ENCODE measurements around the gene DENND1A. TPM values are rescaled to one million over a fixed set of nuclear protein-coding genes. Genes with fewer than 3 reads are reported as not detected.
"Not testable (repeated sequence)": the region's sequence is repeated elsewhere in the genome, so short reads cannot be mapped to it uniquely, and the experiment has no call there.

The DENND1A gene
- 10 to 100 TPM; 18.9 to 26.8 TPM for total RNA-seq

- WGBS, result 15% methylated on average over 58 of the region's 83 CpGs
- no peaks in the 10 kb centered on the region for H3K27me3 ChIP-seq (replicated peaks; ENCODE audit: insufficient read depth)
- H3K36me3 ChIP-seq, result no peaks in the 10 kb centered on the region
- no peaks in the 10 kb centered on the region for H3K9me3 ChIP-seq
- peak within 1 kb of the TSS; percentile 62 to 64 for H3K4me3 ChIP-seq
- peak within 1 kb of the TSS; percentile 35 to 62 for H3K27ac ChIP-seq
- intact Hi-C loops (cut with DNase I), result no loop called here
- H3K4me1 ChIP-seq (replicated peaks), result peaks cover 3% of the 10 kb centered on the region
- peak; percentile 84 for DNase-seq (ENCODE audit: low spot score)
- peak; percentile 59 for TF ChIP-seq POLR2A (IDR thresholded peaks at IDR 0.05)
- no peak for TF ChIP-seq CTCF (IDR thresholded peaks at IDR 0.05)
- no peak for TF ChIP-seq POLR2AphosphoS5 (IDR thresholded peaks at IDR 0.05)
Observed at GRCh38 chr9:123929870-123930831, at the start of gene DENND1A. Gene DENND1A, minus strand, starts transcription at chr9:123930126. Its CDS starts 221 bp downstream, at chr9:123929905.

- TF ChIP-seq POLR2A (IDR thresholded peaks at IDR 0.05) (no peak), CTCF (IDR thresholded peaks at IDR 0.05) (no peak), POLR2AphosphoS5 (IDR thresholded peaks at IDR 0.05) (no peak)
- 81% methylated on average over 5 of the region's 5 CpGs for WGBS
- intact Hi-C loops (cut with DNase I), result no loop called here
- no peaks in the 10 kb centered on the region for H3K4me1 ChIP-seq (replicated peaks)
- no peaks in the 10 kb centered on the region for H3K9me3 ChIP-seq
- no peak overlapping the region for H3K27ac ChIP-seq
- H3K36me3 ChIP-seq, result no peaks in the 10 kb centered on the region
- no peak for DNase-seq (ENCODE audit: low spot score)
- H3K4me3 ChIP-seq, result no peak overlapping the region
- H3K27me3 ChIP-seq (replicated peaks; ENCODE audit: insufficient read depth), result peaks cover 9% of the 10 kb centered on the region
Observed at GRCh38 chr9:123978981-123979380, 49.1 kb upstream of the DENND1A start.

- DNase-seq (ENCODE audit: low spot score); H3K36me3 ChIP-seq; H3K9me3 ChIP-seq; intact Hi-C loops (cut with DNase I); H3K27ac ChIP-seq; H3K4me1 ChIP-seq (replicated peaks); H3K27me3 ChIP-seq (replicated peaks; ENCODE audit: insufficient read depth); H3K4me3 ChIP-seq: not testable (repeated sequence)
- WGBS, result no CpG with 5 or more reads among the region's 9 CpGs
Observed at GRCh38 chr9:123976579-123976978, 46.7 kb upstream of the DENND1A start.

- 75% methylated on average over 3 of the region's 3 CpGs for WGBS
- no peak for DNase-seq (ENCODE audit: low spot score)
- no peaks in the 10 kb centered on the region for H3K36me3 ChIP-seq
- peaks cover 5% of the 10 kb centered on the region for H3K27me3 ChIP-seq (replicated peaks; ENCODE audit: insufficient read depth)
- no peaks in the 10 kb centered on the region for H3K4me1 ChIP-seq (replicated peaks)
- H3K9me3 ChIP-seq, result no peaks in the 10 kb centered on the region
- TF ChIP-seq POLR2A (IDR thresholded peaks at IDR 0.05) (no peak), POLR2AphosphoS5 (IDR thresholded peaks at IDR 0.05) (no peak), CTCF (IDR thresholded peaks at IDR 0.05) (no peak)
- H3K27ac ChIP-seq, result no peak overlapping the region
- H3K4me3 ChIP-seq, result no peak overlapping the region
- intact Hi-C loops (cut with DNase I), result no loop called here
Observed at GRCh38 chr9:123975871-123976270, 45.9 kb upstream of the DENND1A start.

- H3K36me3 ChIP-seq, result no peaks in the 10 kb centered on the region
- no peak for TF ChIP-seq CTCF (IDR thresholded peaks at IDR 0.05)
- TF ChIP-seq POLR2A (IDR thresholded peaks at IDR 0.05), result no peak
- no peak for TF ChIP-seq POLR2AphosphoS5 (IDR thresholded peaks at IDR 0.05)
- no peak overlapping the region for H3K4me3 ChIP-seq
- no peaks in the 10 kb centered on the region for H3K4me1 ChIP-seq (replicated peaks)
- H3K27ac ChIP-seq, result no peak overlapping the region
- DNase-seq (ENCODE audit: low spot score), result no peak
- H3K9me3 ChIP-seq, result no peaks in the 10 kb centered on the region
- peaks cover 5% of the 10 kb centered on the region for H3K27me3 ChIP-seq (replicated peaks; ENCODE audit: insufficient read depth)
- WGBS, result 73% methylated on average over 12 of the region's 12 CpGs
- intact Hi-C loops (cut with DNase I), result no loop called here
Observed at GRCh38 chr9:123974471-123974870, 44.5 kb upstream of the DENND1A start.
